Upper lobe of right lung (tissue), 1 donor: ENCODE measurements around the gene BICD1. TPM values are rescaled to one million over a fixed set of nuclear protein-coding genes. Genes with fewer than 3 reads are reported as not detected.

ENCODE experiments used
- ATAC-seq: fragments of 200-7000 bp; cut with Tn5 transposase; one replicate; pipeline ENCODE4 v1.9.1; 2020; ENCODE audit warnings: mild to moderate bottlenecking, moderate library complexity
- DNase-seq: peaks from one replicate; pipeline ENCODE4 v3.0.0-alpha.2; 2020
- H3K27ac ChIP-seq: fragments of 200-600 bp; one replicate; pipeline ENCODE4 v1.8.0; 2022
- H3K27me3 ChIP-seq: fragments of 200-600 bp; one replicate; pipeline ENCODE4 v1.8.0; 2022; ENCODE audit warnings: mild to moderate bottlenecking
- H3K36me3 ChIP-seq: fragments of 200-600 bp; one replicate; pipeline ENCODE4 v1.8.0; 2022
- H3K4me1 ChIP-seq: fragments of 200-600 bp; one replicate; pipeline ENCODE4 v1.8.0; 2022
- H3K4me3 ChIP-seq: fragments of 200-600 bp; one replicate; pipeline ENCODE4 v1.8.0; 2022; ENCODE audit warnings: mild to moderate bottlenecking
- H3K9me3 ChIP-seq: fragments of 200-600 bp; one replicate; pipeline ENCODE4 v1.8.0; 2022
- intact Hi-C: fragments of 100-400 bp; cut with DNase I; formaldehyde crosslinking; loops from one replicate; pipeline ENCODE4 v1.11.0; 2022
- total RNA-seq: library from RNA; stranded (reverse); fragmentation: NEBNext Ultra II Directional; extraction: Animal tissue kit (Norgen Biotek cat#: 25700); gene quantifications from one replicate; pipeline ENCODE4 v1.2.1, GENCODE V29; 2021
- TF ChIP-seq, protein P1 (sequence below): fragments of 200-600 bp; IDR thresholded peaks from one replicate; pipeline ENCODE4 v1.8.0; 2022; ENCODE audit warnings: antibody characterized with exemption
- donor health status: DM: no; HTN: yes; CAD: no; lungs with severe emphysema.

The BICD1 gene
- total RNA-seq, 1 donor from 2014 or later, result 18.0 TPM

DNA sequence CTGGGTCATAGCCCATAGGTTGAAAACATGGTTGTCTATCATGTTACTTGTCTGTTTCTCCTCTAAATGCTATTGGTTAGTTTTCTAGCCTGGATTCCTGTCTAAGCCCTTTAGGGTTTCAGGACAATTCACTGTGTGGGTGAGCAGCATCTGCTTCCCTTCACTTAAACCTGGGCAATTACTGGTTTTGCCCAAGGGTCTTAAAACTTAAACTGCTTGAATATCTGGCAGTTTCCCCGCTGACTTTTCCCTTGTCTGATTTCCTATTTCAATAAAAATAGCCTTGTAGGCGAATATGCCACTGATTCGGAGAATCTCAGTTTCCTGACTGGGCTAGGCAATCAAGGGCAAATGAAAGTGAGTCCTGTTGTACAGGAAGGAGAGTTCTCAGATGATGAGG lies 154.0 kb downstream of the BICD1 start:
- H3K36me3 ChIP-seq, result no peaks in the 10 kb centered on the region
- H3K27ac ChIP-seq, result no peak overlapping the region
- no peak for ATAC-seq
- no peak for DNase-seq
- intact Hi-C loops, result no loop called here
- H3K4me1 ChIP-seq, result no peaks in the 10 kb centered on the region
- H3K9me3 ChIP-seq, result peaks cover 6% of the 10 kb centered on the region
- no peaks in the 10 kb centered on the region for H3K27me3 ChIP-seq
- H3K4me3 ChIP-seq, result no peak overlapping the region
- TF ChIP-seq, protein P1, sequence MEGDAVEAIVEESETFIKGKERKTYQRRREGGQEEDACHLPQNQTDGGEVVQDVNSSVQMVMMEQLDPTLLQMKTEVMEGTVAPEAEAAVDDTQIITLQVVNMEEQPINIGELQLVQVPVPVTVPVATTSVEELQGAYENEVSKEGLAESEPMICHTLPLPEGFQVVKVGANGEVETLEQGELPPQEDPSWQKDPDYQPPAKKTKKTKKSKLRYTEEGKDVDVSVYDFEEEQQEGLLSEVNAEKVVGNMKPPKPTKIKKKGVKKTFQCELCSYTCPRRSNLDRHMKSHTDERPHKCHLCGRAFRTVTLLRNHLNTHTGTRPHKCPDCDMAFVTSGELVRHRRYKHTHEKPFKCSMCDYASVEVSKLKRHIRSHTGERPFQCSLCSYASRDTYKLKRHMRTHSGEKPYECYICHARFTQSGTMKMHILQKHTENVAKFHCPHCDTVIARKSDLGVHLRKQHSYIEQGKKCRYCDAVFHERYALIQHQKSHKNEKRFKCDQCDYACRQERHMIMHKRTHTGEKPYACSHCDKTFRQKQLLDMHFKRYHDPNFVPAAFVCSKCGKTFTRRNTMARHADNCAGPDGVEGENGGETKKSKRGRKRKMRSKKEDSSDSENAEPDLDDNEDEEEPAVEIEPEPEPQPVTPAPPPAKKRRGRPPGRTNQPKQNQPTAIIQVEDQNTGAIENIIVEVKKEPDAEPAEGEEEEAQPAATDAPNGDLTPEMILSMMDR, result no peak

DNA sequence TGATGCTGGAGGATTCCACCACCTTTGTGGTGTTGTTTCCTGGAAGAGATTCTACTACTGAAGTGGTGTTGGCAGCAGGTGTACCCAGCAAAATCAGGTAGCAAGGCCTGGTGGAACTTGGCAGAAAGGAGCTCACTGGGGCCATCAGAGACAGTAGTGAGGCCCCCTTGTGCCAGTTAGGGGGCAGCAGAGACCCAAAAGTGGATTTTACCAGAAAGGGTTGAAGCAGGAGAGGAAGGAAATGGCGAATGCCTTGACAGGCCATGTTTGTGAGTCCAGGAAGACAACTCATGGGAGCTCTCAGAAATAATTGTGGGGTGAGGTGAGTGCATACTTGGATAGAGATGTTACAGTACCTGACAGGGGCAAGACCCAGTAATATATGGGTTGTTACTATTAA lies 155.0 kb downstream of the BICD1 start:
- H3K27ac ChIP-seq, result no peak overlapping the region
- no peak for ATAC-seq
- intact Hi-C loops, result no loop called here
- no peaks in the 10 kb centered on the region for H3K36me3 ChIP-seq
- TF ChIP-seq, protein P1, result no peak
- H3K9me3 ChIP-seq, result peaks cover 6% of the 10 kb centered on the region
- no peaks in the 10 kb centered on the region for H3K27me3 ChIP-seq
- no peaks in the 10 kb centered on the region for H3K4me1 ChIP-seq
- H3K4me3 ChIP-seq, result no peak overlapping the region
- no peak for DNase-seq

DNA sequence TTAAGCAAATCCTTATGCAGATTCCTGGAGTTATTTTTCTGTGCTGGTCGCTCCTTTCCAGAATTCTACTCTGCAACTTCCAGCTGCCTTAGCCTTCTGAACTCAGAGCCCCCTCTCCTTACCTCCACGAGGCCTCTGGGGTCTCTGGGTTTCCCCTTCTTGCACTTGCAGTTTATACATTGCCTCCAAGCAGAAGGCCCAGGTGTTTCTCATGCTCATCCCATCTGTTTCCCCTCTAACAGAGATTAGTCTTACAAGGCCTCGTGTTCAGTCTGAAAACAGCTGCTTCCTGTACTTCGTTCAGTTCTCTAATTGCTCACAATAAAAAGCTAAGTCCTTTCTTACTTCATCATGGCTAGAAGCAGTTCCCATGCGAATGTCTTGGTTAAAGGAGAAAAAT lies 158.3 kb downstream of the BICD1 start:
- Histone ChIP-seq H3K27ac (no peak overlapping the region), H3K9me3 (no peaks in the 10 kb centered on the region), H3K4me1 (no peaks in the 10 kb centered on the region), H3K36me3 (no peaks in the 10 kb centered on the region), H3K4me3 (no peak overlapping the region), H3K27me3 (no peaks in the 10 kb centered on the region)
- ATAC-seq (no peak), DNase-seq (no peak)
- intact Hi-C loops, result no loop called here
- TF ChIP-seq, protein P1, result no peak

DNA sequence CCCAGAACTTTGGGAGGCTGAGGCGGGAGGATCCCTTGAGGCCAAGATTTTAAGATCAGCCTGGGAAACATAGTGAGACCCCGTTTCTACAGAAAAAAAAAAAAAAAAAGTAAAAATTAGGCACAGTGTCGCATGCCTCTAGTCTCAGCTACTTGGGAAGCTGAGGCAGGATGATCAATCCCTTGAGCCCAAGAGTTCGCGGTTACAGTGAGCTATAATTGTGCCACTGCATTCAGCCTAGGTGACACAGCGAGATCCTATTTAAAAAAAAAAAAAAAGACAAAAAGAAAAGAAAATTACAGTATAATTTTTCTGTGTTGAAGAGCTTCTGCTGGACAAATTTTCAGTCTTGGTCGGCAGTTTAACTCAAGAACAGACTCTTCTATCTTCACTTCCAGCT lies 158.8 kb downstream of the BICD1 start:
- H3K9me3 ChIP-seq, result no peaks in the 10 kb centered on the region
- H3K27ac ChIP-seq, result no peak overlapping the region
- H3K27me3 ChIP-seq, result no peaks in the 10 kb centered on the region
- TF ChIP-seq, protein P1, result no peak
- intact Hi-C loops, result no loop called here
- DNase-seq (no peak), ATAC-seq (no peak)
- no peaks in the 10 kb centered on the region for H3K4me1 ChIP-seq
- H3K36me3 ChIP-seq, result no peaks in the 10 kb centered on the region
- no peak overlapping the region for H3K4me3 ChIP-seq

DNA sequence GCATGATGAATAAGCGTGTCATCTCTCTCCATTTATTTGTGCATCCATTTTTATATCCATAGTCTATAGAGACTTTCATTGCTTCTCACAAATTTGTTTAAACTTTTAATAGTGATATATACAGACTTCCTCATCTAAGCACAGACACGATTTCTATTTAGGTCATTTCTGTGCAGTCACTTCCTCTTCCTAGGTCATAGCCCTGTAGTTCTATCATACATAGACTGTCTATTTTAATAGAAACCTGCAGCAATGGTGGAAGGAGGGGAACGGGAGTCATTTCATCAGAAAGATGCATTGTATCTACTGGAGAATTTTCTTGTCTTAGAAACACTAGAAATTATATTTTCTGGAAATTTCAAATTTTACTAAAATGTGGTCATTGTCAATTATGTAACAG lies 159.3 kb downstream of the BICD1 start:
- DNase-seq, result no peak
- Histone ChIP-seq H3K27ac (no peak overlapping the region), H3K9me3 (no peaks in the 10 kb centered on the region), H3K36me3 (no peaks in the 10 kb centered on the region), H3K4me1 (peaks cover 3% of the 10 kb centered on the region), H3K4me3 (no peak overlapping the region), H3K27me3 (no peaks in the 10 kb centered on the region)
- peak; percentile 49 for ATAC-seq
- TF ChIP-seq, protein P1, result no peak
- intact Hi-C loops, result no loop called here

DNA sequence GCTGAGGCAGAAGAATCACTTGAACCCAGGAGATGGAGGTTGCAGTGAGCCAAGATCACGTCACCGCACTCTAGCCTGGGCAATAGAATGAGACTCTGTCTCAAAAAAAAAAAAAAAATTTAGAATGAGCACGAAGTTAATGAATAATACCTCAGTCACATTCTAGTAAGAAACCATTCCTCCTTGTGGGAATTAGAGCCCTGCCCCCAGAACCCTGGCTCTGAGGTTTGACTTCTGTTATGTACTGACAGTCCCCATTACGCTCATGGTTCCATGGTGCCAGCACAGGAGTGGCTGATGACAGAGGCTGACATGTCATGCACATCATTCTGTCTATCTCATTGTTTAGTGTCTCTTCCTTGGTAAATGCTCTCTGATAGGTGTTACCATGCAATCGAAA lies 160.1 kb downstream of the BICD1 start:
- DNase-seq (no peak), ATAC-seq (no peak)
- Histone ChIP-seq H3K36me3 (no peaks in the 10 kb centered on the region), H3K9me3 (no peaks in the 10 kb centered on the region), H3K27ac (no peak overlapping the region), H3K4me3 (no peak overlapping the region), H3K4me1 (peaks cover 9% of the 10 kb centered on the region), H3K27me3 (no peaks in the 10 kb centered on the region)
- TF ChIP-seq, protein P1, result no peak
- intact Hi-C loops, result no loop called here
